K562 (cell line): ENCODE measurements around the gene EDDM13.

Experiments
- FOXA1 ChIP-seq: fragments of 450-650 bp; IDR thresholded peaks from 2 replicates; pipeline ENCODE4 v1.6.1; 2016; ENCODE audit warnings: mild to moderate bottlenecking, borderline replicate concordance
- JUND ChIP-seq, 2 experiments: IDR thresholded peaks; 2 replicates in 1 of 2; 3 replicates in 1 of 2; pipeline ENCODE4 v1.6.1; 2011; ENCODE audit warnings: borderline replicate concordance in 2 of 2, low read depth in 2 of 2, low read length in 2 of 2, improper control_type of control experiment in 1 of 2, missing biosample characterization in 1 of 2, missing genetic modification characterization in 1 of 2, missing genetic modification reagents in 1 of 2
- MAFK ChIP-seq: IDR thresholded peaks from 2 replicates; pipeline ENCODE4 v1.6.1; 2011; ENCODE audit warnings: low read length, improper control_type of control experiment
- MYC ChIP-seq, 2 experiments: fragments of 250-450 bp in 1 of 2; sonication (Bioruptor Pico) in 1 of 2; IDR thresholded peaks; 2 replicates each; pipeline versions ENCODE4 v1.5.1 to v1.6.1; 2012 to 2021; ENCODE audit warnings: low read depth in 2 of 2, borderline replicate concordance in 1 of 2, improper control_type of control experiment in 1 of 2, low read length in 1 of 2, mild to moderate bottlenecking in 1 of 2, moderate library complexity in 1 of 2
- POLR2AphosphoS5 ChIP-seq: IDR thresholded peaks from 2 replicates; pipeline ENCODE4 v1.6.1; 2011; ENCODE audit warnings: mild to moderate bottlenecking, low read depth, low read length, moderate library complexity; ENCODE audit not compliant: control insufficient read depth, insufficient read depth
- TF ChIP-seq, protein P1 (sequence below), 3 experiments: IDR thresholded peaks in 2 of 3; conservative IDR thresholded peaks in 1 of 3; 2 replicates each; pipeline ENCODE4 v1.5.1; 2011 to 2012; ENCODE audit warnings: low read length in 3 of 3, mild to moderate bottlenecking in 3 of 3, control low read depth in 2 of 3, improper control_type of control experiment in 1 of 3, inconsistent platforms in 1 of 3, low read depth in 1 of 3, mixed read lengths in 1 of 3, moderate library complexity in 1 of 3; ENCODE audit not compliant: insufficient read depth in 2 of 3

DNA sequence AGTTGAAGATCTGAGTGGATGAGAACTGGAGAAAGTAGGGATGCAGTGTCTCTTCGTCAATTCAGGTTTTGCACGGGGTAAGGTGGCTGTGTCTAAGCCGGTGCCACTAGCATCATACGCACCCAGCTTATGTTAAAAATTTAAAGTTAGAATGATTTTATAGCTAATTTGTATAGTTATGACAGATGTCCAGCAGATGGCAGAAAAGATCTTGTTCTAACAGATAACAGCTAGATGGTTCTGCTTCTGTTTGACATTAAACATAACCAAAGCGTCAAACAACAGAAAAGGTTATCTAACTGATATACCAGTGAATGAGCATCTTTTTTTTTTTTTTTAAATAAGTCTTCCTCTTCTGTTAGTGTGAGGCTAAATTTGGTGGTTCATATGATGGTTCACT lies 18.8 kb upstream of the EDDM13 start:
- TF ChIP-seq MYC (IDR thresholded peaks at IDR 0.05; ENCODE audit: low read depth, low read length) (no peak), MYC (CRISPR knock-in tag; IDR thresholded peaks at IDR 0.05; ENCODE audit: borderline replicate concordance, low read depth) (no peak), POLR2AphosphoS5 (no peak), FOXA1 (no peak), MAFK (no peak), JUND (IDR thresholded peaks at IDR 0.05; ENCODE audit: borderline replicate concordance, low read depth, low read length) (no peak), JUND (tag; IDR thresholded peaks at IDR 0.05; ENCODE audit: borderline replicate concordance, low read depth, low read length) (no peak)
- TF ChIP-seq, protein P1, sequence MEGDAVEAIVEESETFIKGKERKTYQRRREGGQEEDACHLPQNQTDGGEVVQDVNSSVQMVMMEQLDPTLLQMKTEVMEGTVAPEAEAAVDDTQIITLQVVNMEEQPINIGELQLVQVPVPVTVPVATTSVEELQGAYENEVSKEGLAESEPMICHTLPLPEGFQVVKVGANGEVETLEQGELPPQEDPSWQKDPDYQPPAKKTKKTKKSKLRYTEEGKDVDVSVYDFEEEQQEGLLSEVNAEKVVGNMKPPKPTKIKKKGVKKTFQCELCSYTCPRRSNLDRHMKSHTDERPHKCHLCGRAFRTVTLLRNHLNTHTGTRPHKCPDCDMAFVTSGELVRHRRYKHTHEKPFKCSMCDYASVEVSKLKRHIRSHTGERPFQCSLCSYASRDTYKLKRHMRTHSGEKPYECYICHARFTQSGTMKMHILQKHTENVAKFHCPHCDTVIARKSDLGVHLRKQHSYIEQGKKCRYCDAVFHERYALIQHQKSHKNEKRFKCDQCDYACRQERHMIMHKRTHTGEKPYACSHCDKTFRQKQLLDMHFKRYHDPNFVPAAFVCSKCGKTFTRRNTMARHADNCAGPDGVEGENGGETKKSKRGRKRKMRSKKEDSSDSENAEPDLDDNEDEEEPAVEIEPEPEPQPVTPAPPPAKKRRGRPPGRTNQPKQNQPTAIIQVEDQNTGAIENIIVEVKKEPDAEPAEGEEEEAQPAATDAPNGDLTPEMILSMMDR (IDR thresholded peaks at IDR 0.05 in 2 of 3, conservative IDR thresholded peaks at IDR 0.05 in 1 of 3; ENCODE audit: insufficient read depth in 2 of 3, low read depth in 1 of 3, low read length in 3 of 3): peak in 2 of 3 experiments; percentile 50 to 69; a peak in 3 of 6 replicates
